Thyroid gland (tissue), 4 donors: ENCODE data around the gene SVEP1.

Source experiments
- POLR2A ChIP-seq, 2 donors: fragments of 450-650 bp; IDR thresholded peaks; one replicate each; pipeline ENCODE4 v1.6.1; 2017; ENCODE audit warnings: antibody characterized with exemption in 2 of 2, mild to moderate bottlenecking in 2 of 2, moderate library complexity in 1 of 2
- TF ChIP-seq, protein P1 (sequence below), 6 experiments: fragments of 200-600 bp in 3 of 6; fragments of 450-650 bp in 3 of 6; sonication (generic) in 3 of 6; IDR thresholded peaks; one replicate each; pipeline ENCODE4 v1.5.1; 2016 to 2019; ENCODE audit warnings: antibody characterized with exemption in 6 of 6, mild to moderate bottlenecking in 2 of 6, inconsistent platforms in 1 of 6, moderate library complexity in 1 of 6

DNA sequence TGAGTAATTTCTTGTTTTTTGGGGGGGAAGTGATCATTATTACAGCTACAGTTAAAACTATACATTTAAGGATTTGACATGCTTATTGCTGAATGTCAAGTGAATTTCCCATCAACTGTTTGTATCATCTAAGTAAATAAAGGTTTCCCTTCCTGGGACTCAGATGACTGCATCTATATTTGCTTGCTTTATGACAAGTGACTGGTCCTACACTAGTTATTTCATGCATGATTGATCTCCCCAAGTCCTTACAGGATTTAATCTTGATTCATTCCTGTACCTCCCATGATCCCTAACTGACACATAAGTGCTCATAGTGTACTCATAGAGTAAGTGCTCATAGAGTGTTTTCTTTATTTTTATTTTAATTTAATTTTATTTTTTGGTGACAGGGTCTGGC, 244.7 kb downstream of the SVEP1 start:
- TF ChIP-seq, protein P1, sequence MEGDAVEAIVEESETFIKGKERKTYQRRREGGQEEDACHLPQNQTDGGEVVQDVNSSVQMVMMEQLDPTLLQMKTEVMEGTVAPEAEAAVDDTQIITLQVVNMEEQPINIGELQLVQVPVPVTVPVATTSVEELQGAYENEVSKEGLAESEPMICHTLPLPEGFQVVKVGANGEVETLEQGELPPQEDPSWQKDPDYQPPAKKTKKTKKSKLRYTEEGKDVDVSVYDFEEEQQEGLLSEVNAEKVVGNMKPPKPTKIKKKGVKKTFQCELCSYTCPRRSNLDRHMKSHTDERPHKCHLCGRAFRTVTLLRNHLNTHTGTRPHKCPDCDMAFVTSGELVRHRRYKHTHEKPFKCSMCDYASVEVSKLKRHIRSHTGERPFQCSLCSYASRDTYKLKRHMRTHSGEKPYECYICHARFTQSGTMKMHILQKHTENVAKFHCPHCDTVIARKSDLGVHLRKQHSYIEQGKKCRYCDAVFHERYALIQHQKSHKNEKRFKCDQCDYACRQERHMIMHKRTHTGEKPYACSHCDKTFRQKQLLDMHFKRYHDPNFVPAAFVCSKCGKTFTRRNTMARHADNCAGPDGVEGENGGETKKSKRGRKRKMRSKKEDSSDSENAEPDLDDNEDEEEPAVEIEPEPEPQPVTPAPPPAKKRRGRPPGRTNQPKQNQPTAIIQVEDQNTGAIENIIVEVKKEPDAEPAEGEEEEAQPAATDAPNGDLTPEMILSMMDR (IDR thresholded peaks at IDR 0.05) = no peak
- TF ChIP-seq POLR2A (IDR thresholded peaks at IDR 0.05) = no peak
